NCI-H128 (cell line): ENCODE measurements around the gene STRIP2.
A peak's percentile ranks its signal among the peaks of the same experiment; 100 is the strongest.

Experiments
- DNase-seq: peaks from one replicate; lab custom pipeline; 2025; ENCODE audit not compliant: unreplicated experiment; lab: John Stamatoyannopoulos, UW

The STRIP2 gene

GRCh38 chr7:129489491-129489890 lies 55.3 kb downstream of the STRIP2 start:
- no peak for DNase-seq

GRCh38 chr7:129492391-129492790 lies 58.2 kb downstream of the STRIP2 start:
- DNase-seq: no peak

GRCh38 chr7:129493555-129493954 lies 59.3 kb downstream of the STRIP2 start:
- DNase-seq: no peak

- DNase-seq: no peak
Observed at GRCh38 chr7:129494041-129494440, 59.8 kb downstream of the STRIP2 start.

GRCh38 chr7:129495987-129496386 lies 61.8 kb downstream of the STRIP2 start:
- no peak for DNase-seq

- no peak for DNase-seq
Observed at GRCh38 chr7:129496653-129497052, 62.4 kb downstream of the STRIP2 start.

GRCh38 chr7:129497156-129497555 lies 62.9 kb downstream of the STRIP2 start:
- DNase-seq: no peak

GRCh38 chr7:129498021-129498420 lies 63.8 kb downstream of the STRIP2 start:
- no peak for DNase-seq

GRCh38 chr7:129499999-129500398 lies 65.8 kb downstream of the STRIP2 start:
- DNase-seq: no peak

GRCh38 chr7:129501760-129502707 lies 67.8 kb downstream of the STRIP2 start, which contains the start of gene SMKR1:
Gene SMKR1 (plus strand): TSS chr7:129502531. CDS start chr7:129502825, 294 bp downstream.
- peak; percentile 56 for DNase-seq

- DNase-seq: no peak
Observed at GRCh38 chr7:129502708-129503685, 68.8 kb downstream of the STRIP2 start.

GRCh38 chr7:129503725-129504124 lies 69.5 kb downstream of the STRIP2 start:
- DNase-seq: no peak

GRCh38 chr7:129512192-129512591 lies 78.0 kb downstream of the STRIP2 start:
- DNase-seq: no peak

- no peak for DNase-seq
Observed at GRCh38 chr7:129513546-129513945, 79.3 kb downstream of the STRIP2 start.

- no peak for DNase-seq
Observed at GRCh38 chr7:129514683-129515082, 80.5 kb downstream of the STRIP2 start.

- no peak for DNase-seq
Observed at GRCh38 chr7:129515381-129515780, 81.1 kb downstream of the STRIP2 start.

GRCh38 chr7:129517931-129518330 lies 83.7 kb downstream of the STRIP2 start:
- no peak for DNase-seq

- DNase-seq: no peak
Observed at GRCh38 chr7:129519464-129519863, 85.2 kb downstream of the STRIP2 start.

- no peak for DNase-seq
Observed at GRCh38 chr7:129522088-129522970, 88.1 kb downstream of the STRIP2 start.

- no peak for DNase-seq
Observed at GRCh38 chr7:129522971-129523340, 88.7 kb downstream of the STRIP2 start.

GRCh38 chr7:129523924-129524323 lies 89.7 kb downstream of the STRIP2 start:
- no peak for DNase-seq
